ENCODE data around the gene GMNC.
"Not testable (repeated sequence)": the region's sequence is repeated elsewhere in the genome, so short reads cannot be mapped to it uniquely, and the experiment has no call there.

The GMNC gene

GRCh38 chr3:190862209-190863118 is at the start of gene GMNC:
TSS of gene GMNC (minus strand) at chr3:190862694. CDS start at chr3:190862615, 79 bp downstream.
- peak; percentile 4 for DNase-seq

- no peak for DNase-seq
These were observed 48.9 kb upstream of the GMNC start for GRCh38 chr3:190911382-190911781.

- DNase-seq, result no peak
These were observed 47.4 kb upstream of the GMNC start for GRCh38 chr3:190909908-190910307.

- no peak for DNase-seq
These were observed 40.7 kb upstream of the GMNC start for GRCh38 chr3:190903156-190903555.

GRCh38 chr3:190902292-190902691 is 39.8 kb upstream of the GMNC start:
- no peak for DNase-seq

- no peak for DNase-seq
These were observed 30.0 kb upstream of the GMNC start for GRCh38 chr3:190892395-190892902.

- no peak for DNase-seq
These were observed 24.5 kb upstream of the GMNC start for GRCh38 chr3:190886945-190887344.

- DNase-seq, result peak; percentile 9
These were observed 21.7 kb upstream of the GMNC start for GRCh38 chr3:190883973-190884832.

GRCh38 chr3:190883141-190883540 is 20.6 kb upstream of the GMNC start:
- no peak for DNase-seq

- no peak for DNase-seq
These were observed 15.4 kb upstream of the GMNC start for GRCh38 chr3:190877925-190878324.

GRCh38 chr3:190876433-190876832 is 13.9 kb upstream of the GMNC start:
- DNase-seq, result not testable (repeated sequence)

- DNase-seq, result not testable (repeated sequence)
These were observed 12.6 kb upstream of the GMNC start for GRCh38 chr3:190875061-190875460.

- no peak for DNase-seq
These were observed 7.6 kb upstream of the GMNC start for GRCh38 chr3:190870127-190870526.

- DNase-seq, result no peak
These were observed 4.6 kb upstream of the GMNC start for GRCh38 chr3:190867071-190867470.

GRCh38 chr3:190865828-190866227 is 3.3 kb upstream of the GMNC start:
- DNase-seq, result no peak

GRCh38 chr3:190865419-190865818 is 2.9 kb upstream of the GMNC start:
- DNase-seq, result no peak

- no peak for DNase-seq
These were observed 1.5 kb upstream of the GMNC start for GRCh38 chr3:190864002-190864401.

- DNase-seq, result no peak
These were observed 598 bp upstream of the GMNC start for GRCh38 chr3:190863119-190863465.

GRCh38 chr3:190860521-190860920 is 2.0 kb downstream of the GMNC start:
- DNase-seq, result no peak

GRCh38 chr3:190855151-190855550 is 7.3 kb downstream of the GMNC start:
- DNase-seq, result no peak

- DNase-seq, result no peak
These were observed 8.4 kb downstream of the GMNC start for GRCh38 chr3:190854062-190854461.

GRCh38 chr3:190853464-190853863 is 9.0 kb downstream of the GMNC start:
- DNase-seq, result no peak

- no peak for DNase-seq
These were observed 12.9 kb downstream of the GMNC start for GRCh38 chr3:190849607-190850006.

GRCh38 chr3:190848870-190849269 is 13.6 kb downstream of the GMNC start:
- DNase-seq, result no peak
